GM19438 (cell line): ENCODE data around the gene SLC1A3.
A peak's percentile ranks its signal among the peaks of the same experiment; 100 is the strongest.
"Not testable (repeated sequence)": the region's sequence is repeated elsewhere in the genome, so short reads cannot be mapped to it uniquely, and the experiment has no call there.

ENCODE experiments used
- ATAC-seq: cut with Tn5 transposase; IDR thresholded peaks from one replicate; pipeline ENCODE4 v1.9.1; 2021; ENCODE audit warnings: low read depth; ENCODE audit not compliant: unreplicated experiment

SLC1A3 gene

DNA sequence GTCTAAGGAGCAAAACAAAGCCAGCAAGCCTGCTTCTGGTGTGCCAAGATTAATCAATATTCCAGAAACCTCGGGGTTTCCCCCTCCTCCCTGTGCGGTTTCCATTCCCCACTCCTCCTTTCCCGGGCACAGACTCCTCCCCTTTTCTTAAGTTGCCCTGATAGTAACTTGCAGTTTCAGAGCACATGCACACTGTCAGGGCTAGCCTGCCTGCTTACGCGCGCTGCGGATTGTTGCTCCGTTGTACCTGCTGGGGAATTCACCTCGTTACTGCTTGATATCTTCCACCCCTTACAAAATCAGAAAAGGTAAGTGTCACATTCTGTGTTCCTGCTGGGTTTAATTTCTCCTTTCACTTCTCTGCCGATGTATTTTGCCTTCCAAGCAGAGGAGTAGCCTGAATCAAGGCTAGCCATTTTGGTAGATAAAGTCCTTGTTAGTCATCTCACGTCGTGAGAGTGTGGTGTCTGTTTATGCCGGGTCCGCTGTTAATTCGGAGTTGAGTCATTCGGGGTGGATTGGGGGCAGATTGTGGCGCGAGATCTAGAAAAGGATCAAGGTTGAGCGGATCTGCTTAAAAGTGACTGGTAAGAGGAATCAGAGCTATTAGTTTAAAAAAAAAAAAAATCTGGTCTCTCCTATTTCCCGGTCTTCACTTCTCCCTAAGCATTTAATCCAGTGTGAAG, at the start of gene SLC1A3:
Gene SLC1A3, plus strand, starts transcription at position 179 of the 686 bp plus-strand sequence. CDS start 1,818 bp downstream, outside the sequence.
- ATAC-seq: peak; percentile 84

DNA sequence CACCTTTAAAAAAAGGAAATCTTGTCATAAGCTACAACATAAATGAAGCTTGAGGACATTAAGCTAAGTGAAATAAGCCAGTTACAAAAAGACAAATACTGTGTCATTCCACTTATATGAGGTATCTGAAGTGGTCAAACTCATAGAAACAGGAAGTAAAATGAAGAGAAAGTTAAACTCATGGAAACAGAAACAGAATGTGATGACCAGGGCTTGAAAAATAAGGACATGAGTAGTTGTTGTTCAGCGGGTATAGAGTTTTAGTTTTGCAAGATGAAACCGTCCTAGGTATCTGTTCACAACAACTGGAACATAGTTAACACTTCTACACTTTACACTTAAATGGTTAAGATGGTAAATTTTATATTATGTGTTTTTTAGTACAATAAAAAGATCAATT, 47.8 kb upstream of the SLC1A3 start:
- ATAC-seq: no peak

- ATAC-seq: no peak
Measured at GRCh38 chr5:36561601-36562000, 44.8 kb upstream of the SLC1A3 start.

DNA sequence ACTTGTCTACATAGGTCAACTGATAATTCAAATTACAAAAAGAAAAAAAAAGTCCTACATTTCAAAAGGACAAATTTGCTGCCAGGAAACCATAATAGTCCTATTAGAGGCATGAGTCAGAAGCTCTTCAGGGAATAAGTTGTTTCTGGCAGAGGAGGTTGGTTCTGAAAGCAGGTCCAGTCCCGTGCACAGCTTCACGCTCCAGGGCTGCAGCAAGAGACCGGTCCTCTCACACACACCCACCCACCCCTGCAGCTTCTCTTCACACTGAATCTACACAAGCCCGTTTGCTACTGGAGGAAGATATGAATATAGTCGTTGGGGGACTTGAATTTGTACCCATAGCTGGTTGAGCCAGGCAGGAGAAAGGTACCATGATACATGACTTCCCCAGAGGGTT, 36.9 kb upstream of the SLC1A3 start:
- no peak for ATAC-seq

GRCh38 chr5:36570301-36571095, 35.9 kb upstream of the SLC1A3 start:
- no peak for ATAC-seq

DNA sequence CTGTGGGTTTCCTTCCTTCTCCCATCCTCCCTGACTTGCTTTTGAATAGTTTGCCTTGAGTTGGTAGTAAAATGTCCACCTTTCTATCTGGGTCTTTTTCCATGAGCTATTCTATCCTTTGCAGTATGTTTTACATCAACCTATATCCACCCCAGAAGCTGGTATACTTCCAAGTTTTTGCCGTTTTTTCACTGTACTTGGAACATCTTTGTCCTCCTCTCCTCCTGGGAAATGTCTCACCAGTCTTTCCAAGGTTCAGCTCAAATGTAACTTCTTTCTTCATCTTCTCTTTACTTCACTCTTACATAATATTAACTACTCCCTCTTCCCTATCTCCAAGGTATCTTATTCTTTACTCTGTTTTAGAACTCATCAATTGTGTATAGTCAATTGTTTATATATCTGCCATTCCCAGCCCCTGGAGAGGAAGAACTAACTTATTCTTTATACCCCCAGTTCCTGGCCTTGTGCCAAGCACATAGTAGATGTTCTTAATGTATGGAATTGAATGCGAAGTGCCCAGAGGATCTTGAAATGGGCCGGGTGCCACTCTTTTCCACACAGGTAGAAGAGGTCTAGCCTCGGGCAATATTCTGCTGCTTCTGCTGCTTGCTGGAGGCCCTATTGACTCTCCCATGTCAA, 34.9 kb upstream of the SLC1A3 start:
- ATAC-seq: no peak

GRCh38 chr5:36573438-36573837, 33.0 kb upstream of the SLC1A3 start:
- no peak for ATAC-seq

DNA sequence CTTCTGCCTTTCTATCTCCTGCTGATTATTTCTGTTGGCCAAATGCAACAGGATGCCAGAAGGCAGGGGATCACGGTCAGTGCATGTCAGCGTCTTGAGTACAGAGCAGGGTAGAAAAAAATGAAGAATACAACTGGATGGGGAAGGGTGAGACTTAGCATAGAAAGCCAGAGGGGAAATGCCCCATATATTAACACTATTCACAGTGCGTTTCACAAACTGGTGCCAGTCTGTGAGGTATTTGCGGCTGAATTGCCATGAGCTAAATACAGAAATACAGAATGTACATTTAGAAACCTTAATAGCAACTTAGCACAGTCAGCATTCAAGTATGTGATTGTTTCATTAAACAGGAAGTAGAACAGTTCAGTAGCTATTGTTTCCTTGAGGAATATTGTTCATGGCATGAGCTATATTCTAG, 31.0 kb upstream of the SLC1A3 start:
- ATAC-seq: no peak

- ATAC-seq: no peak
Measured at GRCh38 chr5:36576721-36577120, 29.7 kb upstream of the SLC1A3 start.

DNA sequence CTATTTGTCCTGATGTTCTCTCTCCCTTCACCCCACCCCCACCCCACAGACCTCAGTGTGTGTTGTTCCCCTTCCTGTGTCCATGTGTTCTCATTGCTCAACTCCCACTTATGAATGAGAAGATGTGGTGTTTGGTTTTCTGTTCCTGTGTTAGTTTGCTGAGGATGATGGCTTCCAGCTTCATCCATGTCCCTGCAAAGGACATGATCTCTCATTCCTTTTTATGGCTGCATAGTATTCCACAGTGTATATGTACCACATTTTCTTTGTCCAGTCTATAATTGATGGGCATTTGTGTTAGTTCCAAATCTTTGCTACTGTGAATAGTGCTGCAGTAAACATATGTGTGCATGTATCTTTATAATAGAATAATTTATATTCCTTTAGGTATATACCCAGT, 26.5 kb upstream of the SLC1A3 start:
- ATAC-seq: not testable (repeated sequence)

DNA sequence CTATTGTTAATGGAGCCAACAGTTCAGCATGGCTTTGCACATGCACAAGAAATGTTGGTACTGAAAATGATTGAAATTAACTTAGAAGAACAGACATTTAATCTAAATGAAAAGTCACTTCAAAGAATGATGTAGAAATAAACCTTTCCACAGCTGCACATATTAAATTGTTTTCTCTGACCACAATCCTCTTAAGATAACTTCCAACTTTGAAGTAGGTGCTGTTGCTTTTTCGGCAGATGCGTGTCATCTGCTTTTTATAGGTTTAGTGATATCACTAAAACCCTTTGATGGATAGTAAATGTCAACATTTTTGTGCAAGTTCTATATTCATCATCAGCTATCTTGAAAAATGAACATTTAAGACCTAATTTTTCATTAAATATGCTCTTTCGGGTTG, 25.3 kb upstream of the SLC1A3 start:
- no peak for ATAC-seq

DNA sequence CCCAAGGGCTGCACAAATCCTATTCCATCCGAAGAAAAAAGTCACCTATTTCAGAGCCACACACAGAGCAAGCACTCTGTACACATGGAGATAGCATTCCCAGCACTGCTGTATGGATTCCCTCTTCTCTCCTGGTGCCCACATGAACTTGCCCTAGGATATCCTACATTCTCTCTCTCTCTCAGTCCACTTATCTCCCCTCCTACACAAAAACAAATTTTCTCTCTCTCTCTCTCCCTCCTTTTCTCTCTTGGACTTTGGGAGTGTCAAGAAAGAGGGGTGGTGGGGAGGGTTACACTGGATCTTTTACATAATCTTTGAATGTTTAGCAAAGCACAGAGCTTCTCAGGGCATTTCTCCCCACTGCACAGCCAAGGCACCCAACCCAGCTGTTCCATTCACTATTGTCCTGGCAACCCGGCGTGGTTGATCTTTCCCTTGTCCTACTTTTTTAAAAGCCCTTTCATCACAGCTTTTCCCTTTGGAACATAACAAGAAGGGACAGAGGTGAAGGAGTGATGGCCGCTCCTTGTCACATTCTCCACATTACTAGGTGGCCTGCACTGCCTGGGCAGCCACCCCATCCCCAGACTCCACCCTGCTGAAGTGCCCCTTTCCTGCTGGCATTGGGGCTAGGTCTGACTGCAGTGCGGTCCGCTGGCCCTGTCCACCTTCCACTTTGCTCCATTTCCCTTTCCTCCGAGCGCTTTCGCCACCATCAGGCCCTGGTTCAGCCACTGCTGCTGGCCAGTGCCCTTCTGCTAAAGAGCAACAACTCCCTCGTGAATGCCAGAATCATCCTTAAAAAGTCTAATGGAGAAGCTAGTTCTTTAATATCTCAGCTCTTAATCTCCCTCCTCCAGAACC, 22.2 kb upstream of the SLC1A3 start:
- ATAC-seq: no peak

- no peak for ATAC-seq
Measured at GRCh38 chr5:36585701-36586100, 20.7 kb upstream of the SLC1A3 start.

GRCh38 chr5:36587354-36587753, 19.1 kb upstream of the SLC1A3 start:
- ATAC-seq: no peak

GRCh38 chr5:36589735-36590134, 16.7 kb upstream of the SLC1A3 start:
- ATAC-seq: not testable (repeated sequence)

- ATAC-seq: no peak
Measured at GRCh38 chr5:36590513-36591286, 15.7 kb upstream of the SLC1A3 start.

DNA sequence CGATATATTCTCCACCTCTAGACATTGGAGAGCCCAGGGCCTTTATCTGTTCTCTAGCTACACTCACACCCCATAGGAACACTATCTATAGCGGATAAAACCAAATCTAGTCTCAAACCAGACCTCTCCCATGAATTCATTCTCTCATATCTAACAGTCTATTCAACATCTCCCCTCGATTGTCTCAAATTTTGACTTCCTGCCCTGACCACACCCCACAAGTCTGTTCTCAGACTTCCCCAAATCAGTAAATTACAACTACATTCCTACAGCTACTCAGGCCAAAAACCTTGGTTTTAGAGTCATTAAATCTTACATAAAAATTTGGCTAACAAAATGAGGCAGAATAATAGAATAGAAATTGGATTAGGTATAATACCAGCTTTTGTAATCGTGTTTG, 12.5 kb upstream of the SLC1A3 start:
- no peak for ATAC-seq

DNA sequence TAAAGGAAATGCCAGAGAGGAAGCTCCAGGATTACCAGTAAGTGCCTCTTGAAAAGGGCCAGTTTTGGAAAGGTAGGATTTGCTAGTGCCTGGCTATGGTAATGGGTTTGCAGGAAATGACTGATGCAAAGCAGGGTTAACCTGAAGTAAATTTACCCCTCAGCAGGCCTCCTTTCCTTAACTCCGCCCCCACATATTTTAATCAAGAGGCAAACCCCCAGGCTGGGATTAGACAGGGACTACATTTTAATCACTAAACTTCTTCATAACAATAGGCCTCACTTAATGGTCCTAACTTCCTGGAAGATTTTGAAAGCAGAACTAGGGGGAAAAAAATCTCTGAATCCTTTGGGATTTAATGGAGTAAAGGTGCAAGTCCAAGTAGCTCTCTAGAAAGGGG, 10.2 kb upstream of the SLC1A3 start:
- no peak for ATAC-seq

GRCh38 chr5:36596756-36597155, 9.7 kb upstream of the SLC1A3 start:
- no peak for ATAC-seq

- no peak for ATAC-seq
Measured at GRCh38 chr5:36598045-36598444, 8.4 kb upstream of the SLC1A3 start.
